ENCODE measurements around the gene KATNIP.

KATNIP gene

GRCh38 chr16:27588057-27588456, 38.1 kb downstream of the KATNIP start:
- no peak for DNase-seq

GRCh38 chr16:27591837-27592236, 41.9 kb downstream of the KATNIP start:
- no peak for DNase-seq

- DNase-seq, result no peak
Measured at GRCh38 chr16:27595475-27595874, 45.5 kb downstream of the KATNIP start.

DNA sequence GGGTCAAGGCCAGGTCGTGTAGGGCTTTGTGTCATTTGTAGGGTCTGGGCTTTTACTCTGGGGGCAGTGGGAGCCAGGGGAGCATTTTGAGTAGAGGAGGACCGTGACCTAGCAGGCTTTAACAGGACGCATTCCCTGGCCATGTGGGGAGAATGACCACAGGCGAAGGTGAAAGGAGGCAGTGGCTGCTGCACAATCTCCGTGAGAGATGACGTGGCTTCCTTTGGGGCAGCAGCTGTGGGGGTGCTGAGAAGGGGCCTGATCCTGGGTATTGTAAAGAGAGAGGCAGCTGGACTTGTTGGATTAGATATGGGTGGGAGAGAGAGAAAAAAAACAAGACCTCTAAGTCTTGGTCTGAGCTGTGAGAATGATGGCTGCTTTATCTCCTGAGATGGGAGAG, 46.0 kb downstream of the KATNIP start:
- no peak for DNase-seq

GRCh38 chr16:27596411-27596810, 46.5 kb downstream of the KATNIP start:
- DNase-seq, result no peak

DNA sequence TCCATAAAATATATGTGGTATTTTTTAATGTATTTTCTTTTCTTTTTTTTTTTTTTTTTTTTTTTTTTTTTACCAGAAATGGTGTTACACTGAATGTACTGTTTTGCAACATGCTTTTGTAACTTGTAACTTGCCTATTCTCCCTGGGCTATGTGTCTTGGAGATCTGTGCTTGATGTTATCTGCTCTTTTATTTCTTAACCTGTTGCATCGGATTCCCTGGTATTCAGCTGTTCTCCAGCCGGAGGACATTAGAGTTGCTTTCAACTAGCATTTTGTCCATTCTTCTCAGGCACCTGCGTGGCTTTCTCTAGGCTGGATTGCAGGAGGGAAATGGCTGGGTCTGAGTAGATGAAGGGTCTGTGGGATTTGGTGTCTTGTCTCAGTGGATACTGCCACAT, 47.4 kb downstream of the KATNIP start:
- DNase-seq, result no peak

DNA sequence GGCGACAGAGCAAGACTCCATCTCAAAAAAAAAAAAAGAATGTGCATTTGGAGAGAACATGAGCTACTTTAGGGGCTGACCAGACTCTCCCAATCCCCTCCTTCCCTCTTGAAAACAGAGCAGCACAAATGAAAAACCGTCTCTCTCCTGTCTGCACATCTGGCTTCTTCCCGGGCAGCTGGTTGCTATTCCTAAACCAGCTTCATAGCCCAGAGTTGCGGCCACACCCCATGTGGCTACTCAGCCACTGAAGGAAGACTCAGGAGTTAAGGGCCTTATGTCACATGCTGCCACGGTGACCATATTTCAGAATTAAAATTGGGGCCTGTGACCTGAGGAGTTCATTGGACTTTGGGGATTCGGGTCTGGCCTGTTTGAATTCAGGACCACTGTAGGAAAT, 48.3 kb downstream of the KATNIP start:
- no peak for DNase-seq

- DNase-seq, result no peak
Measured at GRCh38 chr16:27598931-27599565, 49.1 kb downstream of the KATNIP start.

GRCh38 chr16:27599606-27600005, 49.7 kb downstream of the KATNIP start:
- no peak for DNase-seq
